Parietal lobe (tissue), 2 donors: ENCODE data around the gene N4BP2. TPM values are rescaled to one million over a fixed set of nuclear protein-coding genes. Genes with fewer than 3 reads are reported as not detected.

Source experiments
- small RNA-seq: library from RNA; depleted of rRNA; stranded (forward); fragments of <200 nt; gene quantifications from one replicate; pipeline ENCODE3, GENCODE V24; 2014; ENCODE audit warnings: low replicate concordance
- total RNA-seq: library from RNA; depleted of rRNA; stranded (reverse); fragments of >200 nt; gene quantifications from one replicate; pipeline ENCODE4 v1.2.3, GENCODE V29; 2014

Gene N4BP2
- total RNA-seq: 82.6 TPM

DNA sequence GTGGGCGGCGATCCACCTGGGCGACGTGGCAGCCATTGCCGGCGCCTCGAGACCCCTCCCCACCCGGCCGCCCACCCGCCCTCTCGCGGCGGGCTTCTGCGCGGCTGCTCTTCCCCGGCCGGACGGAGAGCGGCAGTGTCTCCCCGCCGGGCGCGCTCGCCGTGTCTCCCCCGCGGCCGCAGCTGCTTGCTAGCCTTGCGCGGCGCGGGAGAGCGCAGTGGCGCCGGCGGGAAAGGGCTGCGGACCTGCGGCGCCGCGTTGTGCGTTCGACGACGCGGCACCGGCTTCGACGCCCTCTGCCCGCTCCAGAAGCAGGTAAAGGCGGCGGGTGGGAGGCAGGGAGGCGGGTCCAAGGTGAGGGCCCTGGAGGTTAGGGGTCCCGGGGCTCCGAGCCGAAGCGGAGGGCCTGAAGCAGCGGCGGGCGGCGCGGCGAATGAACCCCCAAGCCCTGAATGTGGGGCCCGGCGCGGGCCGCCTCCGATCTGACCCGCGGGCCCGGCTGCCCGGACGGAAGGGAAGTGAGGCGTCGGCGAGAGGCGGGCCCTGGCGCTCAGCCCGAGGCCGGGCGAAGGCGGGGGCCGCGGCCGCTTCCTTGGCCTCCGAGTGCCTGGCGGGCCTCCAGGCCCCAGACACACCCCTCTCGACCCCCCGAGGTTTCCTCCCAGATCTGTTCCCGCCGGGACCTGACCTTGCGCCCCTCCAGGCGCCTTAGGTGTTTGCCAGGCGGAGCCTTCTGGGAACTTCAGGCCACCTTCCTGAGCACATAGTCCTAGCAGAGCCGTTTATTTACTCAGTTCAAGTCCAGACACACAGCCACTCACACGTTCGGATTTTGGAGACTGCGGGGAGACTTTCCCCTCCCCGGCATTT lies at the start of gene N4BP2:
TSS of gene N4BP2 (plus strand) at position 135 of the 870 bp plus-strand sequence. CDS start 40,491 bp downstream, outside the sequence.

DNA sequence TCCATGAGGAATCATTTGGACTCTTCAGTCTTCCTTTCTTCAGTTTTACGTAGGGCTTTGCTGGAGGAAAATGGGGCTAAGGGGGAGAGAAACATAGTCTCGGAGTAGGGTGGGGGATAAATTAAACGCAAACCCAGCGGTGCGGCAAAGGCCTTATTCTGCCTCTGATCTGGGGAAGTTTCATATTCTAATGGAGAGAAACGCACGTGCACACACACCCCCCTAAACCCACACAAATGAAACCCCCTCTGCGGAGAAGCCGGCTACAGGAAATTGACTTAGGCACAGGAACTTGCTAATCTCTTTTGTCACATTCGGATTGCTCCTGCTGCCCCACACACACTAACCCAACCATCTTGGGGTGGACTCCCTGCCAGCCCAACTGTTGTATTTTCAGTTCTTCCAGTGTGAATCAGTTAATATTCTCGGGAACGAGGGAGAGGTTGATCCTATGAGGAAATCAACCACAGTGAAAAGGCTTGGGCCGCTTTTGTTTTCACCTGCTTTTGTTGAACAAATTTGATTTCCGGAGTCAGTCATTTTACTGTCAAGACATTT lies 140.2 kb downstream of the N4BP2 start, which contains the start of gene RHOH:
TSS of gene RHOH (plus strand) at position 308 of the 558 bp plus-strand sequence. CDS start 46,356 bp downstream, outside the sequence.

Small RNAs within 50 kb of the gene (small RNA-seq; reads per million reads assigned to genes)
- gene AC095057.1 (not detected), gene RF00432 (not detected), gene RNU6-1112P (not detected)

Other genes starting within 250 kb of the N4BP2 start
- gene PDS5A, start 78.9 kb upstream of the N4BP2 start, total RNA-seq: 127 TPM
- not detected for gene RHOH, start 140.2 kb downstream of the N4BP2 start, total RNA-seq